ENCODE results near the gene URGCP.

DNA sequence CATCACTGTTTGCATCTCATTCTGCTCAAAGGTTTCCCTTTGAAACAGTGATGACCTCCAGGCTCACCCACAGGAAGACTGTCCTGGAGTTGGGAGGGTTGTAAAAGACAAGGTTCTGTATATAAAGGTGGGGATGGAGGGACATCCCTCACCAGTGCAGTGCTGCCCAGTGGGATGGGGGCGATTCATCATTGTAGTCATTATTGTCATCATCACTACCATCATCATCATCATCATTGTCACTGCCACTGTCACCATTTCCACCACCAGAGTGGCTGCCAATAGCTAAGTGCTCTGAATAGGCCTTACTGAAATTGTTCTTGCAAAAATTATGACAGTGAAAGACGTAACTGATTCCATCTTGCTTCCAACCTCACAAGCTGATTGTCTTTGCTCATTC lies 61.7 kb downstream of the URGCP start:
- TF ChIP-seq POLR2A (IDR thresholded peaks at IDR 0.05; ENCODE audit: low read depth) (no peak), POLR2AphosphoS5 (IDR thresholded peaks at IDR 0.05) (no peak)
